PC-9 (cell line): ENCODE measurements around the gene HS6ST1. TPM values are rescaled to one million over a fixed set of nuclear protein-coding genes. Genes with fewer than 3 reads are reported as not detected.

ENCODE experiments used
- BruUV-seq: library from RNA; stranded (reverse); fragments of 400-500 nt; replicated peaks from 2 replicates; lab custom pipeline; 2021; lab: Mats Ljungman, UMichigan
- CTCF ChIA-PET: fragments of 300-600 bp; sonication (Branson Sonifier 250); formaldehyde crosslinking; loops from one replicate; lab custom pipeline; 2022; ENCODE audit warnings: antibody characterized with exemption; lab: Charles Lee
- POLR2A ChIA-PET: fragments of 300-600 bp; sonication (Branson Sonifier 250); formaldehyde crosslinking; loops from one replicate; lab custom pipeline; 2022; ENCODE audit warnings: antibody characterized with exemption; ENCODE audit not compliant: unreplicated experiment; lab: Charles Lee
- DNase-seq, 2 experiments: peaks; one replicate each; pipeline versions ENCODE4 v3.0.0 to v3.0.0-alpha.2; 2015 to 2022; ENCODE audit warnings: mixed read lengths in 1 of 2
- H2AFZ ChIP-seq: fragments of 200-600 bp; sonication (generic); 2 replicates; pipeline ENCODE4 v1.8.1; 2017; ENCODE audit warnings: antibody characterized with exemption
- H3F3A ChIP-seq: fragments of 200-600 bp; sonication (generic); 2 replicates; pipeline ENCODE4 v1.8.1; 2017; ENCODE audit warnings: antibody characterized with exemption, mild to moderate bottlenecking, low read depth; ENCODE audit not compliant: insufficient read depth
- H3K27ac ChIP-seq: fragments of 200-600 bp; sonication (generic); 2 replicates; pipeline ENCODE4 v1.6.1; 2016; ENCODE audit warnings: mixed run types
- H3K27me3 ChIP-seq: fragments of 200-600 bp; sonication (generic); 2 replicates; pipeline ENCODE4 v1.6.1; 2016; ENCODE audit warnings: low read depth, mixed run types; ENCODE audit not compliant: insufficient read depth
- H3K36me3 ChIP-seq: fragments of 200-600 bp; sonication (generic); 2 replicates; pipeline ENCODE4 v1.6.1; 2016; ENCODE audit warnings: low read depth, mixed run types
- H3K4me1 ChIP-seq: fragments of 200-600 bp; sonication (generic); replicated peaks from 2 replicates; pipeline ENCODE4 v1.6.1; 2016; ENCODE audit warnings: mixed run types; ENCODE audit not compliant: insufficient read depth
- H3K4me2 ChIP-seq: fragments of 200-600 bp; sonication (generic); 2 replicates; pipeline ENCODE4 v1.6.1; 2017; ENCODE audit warnings: mixed run types
- H3K4me3 ChIP-seq: fragments of 200-600 bp; sonication (generic); 2 replicates; pipeline ENCODE4 v1.6.1; 2016; ENCODE audit warnings: mixed run types
- H3K79me2 ChIP-seq: fragments of 200-600 bp; sonication (generic); 2 replicates; pipeline ENCODE4 v1.6.1; 2017; ENCODE audit warnings: low read depth, mixed run types
- H3K9me2 ChIP-seq: fragments of 200-600 bp; sonication (generic); 2 replicates; pipeline ENCODE4 v1.8.1; 2017; ENCODE audit warnings: mild to moderate bottlenecking; ENCODE audit not compliant: insufficient read depth
- H3K9me3 ChIP-seq: fragments of 200-600 bp; sonication (generic); 2 replicates; pipeline ENCODE4 v1.8.1; 2016; ENCODE audit warnings: low read depth; ENCODE audit not compliant: insufficient read depth
- H4K20me1 ChIP-seq: fragments of 200-600 bp; sonication (generic); 2 replicates; pipeline ENCODE4 v1.8.1; 2017; ENCODE audit not compliant: insufficient read depth
- EZH2 ChIP-seq: fragments of 200-600 bp; sonication (generic); IDR thresholded peaks from 2 replicates; pipeline ENCODE4 v1.8.0; 2017; ENCODE audit warnings: antibody characterized with exemption, low read depth
- intact Hi-C: fragments of 100-400 bp; cut with micrococcal nuclease; formaldehyde crosslinking; loops from one replicate; pipeline ENCODE4 v1.10.0; 2022; ENCODE audit not compliant: unreplicated experiment
- total RNA-seq: library from RNA; stranded (reverse); gene quantifications from 2 replicates; pipeline ENCODE4 v1.2.3, GENCODE V29; 2021
- TF ChIP-seq, protein P1 (sequence below): fragments of 200-600 bp; sonication (generic); conservative IDR thresholded peaks from 2 replicates; pipeline ENCODE4 v1.6.1; 2017; ENCODE audit warnings: mixed run types, antibody characterized with exemption, mild to moderate bottlenecking, moderate library complexity

HS6ST1 gene
- total RNA-seq, 1 experiment from 2014 or later, result 20.2 TPM

- DNase-seq, result no peak
- Histone ChIP-seq H3K4me2 (no peak overlapping the region), H3K4me1 (no peaks in the 10 kb centered on the region), H4K20me1 (peaks cover 48% of the 10 kb centered on the region), H3K4me3 (no peak overlapping the region), H2AFZ (no peak overlapping the region), H3K27ac (no peak overlapping the region), H3K79me2 (peaks cover 25% of the 10 kb centered on the region), H3K27me3 (no peaks in the 10 kb centered on the region), H3K9me2 (no peaks in the 10 kb centered on the region), H3K36me3 (no peaks in the 10 kb centered on the region), H3F3A (no peaks in the 10 kb centered on the region; the same call in 1 of the 2 replicates), H3K9me3 (no peaks in the 10 kb centered on the region)
- POLR2A ChIA-PET, result no interaction called here
- BruUV-seq, result no TSS peak
- TF ChIP-seq EZH2, result no peak
- TF ChIP-seq, protein P1, sequence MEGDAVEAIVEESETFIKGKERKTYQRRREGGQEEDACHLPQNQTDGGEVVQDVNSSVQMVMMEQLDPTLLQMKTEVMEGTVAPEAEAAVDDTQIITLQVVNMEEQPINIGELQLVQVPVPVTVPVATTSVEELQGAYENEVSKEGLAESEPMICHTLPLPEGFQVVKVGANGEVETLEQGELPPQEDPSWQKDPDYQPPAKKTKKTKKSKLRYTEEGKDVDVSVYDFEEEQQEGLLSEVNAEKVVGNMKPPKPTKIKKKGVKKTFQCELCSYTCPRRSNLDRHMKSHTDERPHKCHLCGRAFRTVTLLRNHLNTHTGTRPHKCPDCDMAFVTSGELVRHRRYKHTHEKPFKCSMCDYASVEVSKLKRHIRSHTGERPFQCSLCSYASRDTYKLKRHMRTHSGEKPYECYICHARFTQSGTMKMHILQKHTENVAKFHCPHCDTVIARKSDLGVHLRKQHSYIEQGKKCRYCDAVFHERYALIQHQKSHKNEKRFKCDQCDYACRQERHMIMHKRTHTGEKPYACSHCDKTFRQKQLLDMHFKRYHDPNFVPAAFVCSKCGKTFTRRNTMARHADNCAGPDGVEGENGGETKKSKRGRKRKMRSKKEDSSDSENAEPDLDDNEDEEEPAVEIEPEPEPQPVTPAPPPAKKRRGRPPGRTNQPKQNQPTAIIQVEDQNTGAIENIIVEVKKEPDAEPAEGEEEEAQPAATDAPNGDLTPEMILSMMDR, result no peak
- CTCF ChIA-PET, result no interaction called here
- intact Hi-C loops, result no loop called here
Observed at GRCh38 chr2:128286905-128287779, 31.5 kb downstream of the HS6ST1 start.

DNA sequence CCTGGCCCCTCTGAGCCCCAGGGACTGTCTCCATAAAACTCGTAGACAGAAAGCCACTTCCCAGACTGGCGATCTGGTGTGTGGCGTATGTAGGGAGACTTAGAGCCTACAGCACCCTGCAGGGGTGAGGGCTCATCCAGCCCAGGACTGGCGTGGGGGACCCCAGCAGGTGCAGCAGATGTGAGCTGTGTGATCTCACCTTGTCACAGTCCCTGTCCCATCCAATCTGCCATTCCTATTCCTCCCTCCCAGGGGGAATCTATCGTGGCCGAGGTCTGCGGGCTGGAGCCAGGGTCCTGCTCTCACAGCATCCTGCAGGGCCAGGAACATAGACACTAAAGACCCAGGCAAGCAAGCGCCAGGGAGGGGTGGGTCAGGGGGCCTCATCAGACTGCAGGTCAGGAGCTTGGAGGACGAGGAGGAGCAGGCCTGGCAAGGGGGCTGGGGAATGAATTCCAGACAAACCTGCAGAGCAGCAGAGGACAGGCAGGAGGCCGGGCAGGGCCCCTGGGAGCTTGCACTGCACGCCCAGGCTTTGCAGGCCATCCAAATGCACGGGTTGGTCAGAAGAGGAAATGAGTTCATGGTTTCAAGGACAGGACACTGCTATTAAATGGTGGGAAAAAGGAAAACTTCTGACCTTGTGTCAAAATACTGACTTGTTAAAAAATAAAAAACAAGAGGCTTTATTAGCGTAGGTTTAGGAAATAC, 32.5 kb downstream of the HS6ST1 start:
- intact Hi-C loops, result no loop called here
- no TSS peak for BruUV-seq
- Histone ChIP-seq H3K79me2 (peaks cover 21% of the 10 kb centered on the region), H3K27me3 (no peaks in the 10 kb centered on the region), H2AFZ (no peak overlapping the region), H3K4me1 (no peaks in the 10 kb centered on the region), H3K4me3 (no peak overlapping the region), H3K36me3 (no peaks in the 10 kb centered on the region), H3K4me2 (no peak overlapping the region), H3F3A (no peaks in the 10 kb centered on the region; the same call in 1 of the 2 replicates), H4K20me1 (peaks cover 54% of the 10 kb centered on the region), H3K27ac (no peak overlapping the region), H3K9me3 (no peaks in the 10 kb centered on the region), H3K9me2 (no peaks in the 10 kb centered on the region)
- ChIA-PET POLR2A (no interaction called here), CTCF (no interaction called here)
- DNase-seq, result peak in 1 of 2 experiments; percentile 28
- no peak for TF ChIP-seq EZH2
- TF ChIP-seq, protein P1, result no peak

DNA sequence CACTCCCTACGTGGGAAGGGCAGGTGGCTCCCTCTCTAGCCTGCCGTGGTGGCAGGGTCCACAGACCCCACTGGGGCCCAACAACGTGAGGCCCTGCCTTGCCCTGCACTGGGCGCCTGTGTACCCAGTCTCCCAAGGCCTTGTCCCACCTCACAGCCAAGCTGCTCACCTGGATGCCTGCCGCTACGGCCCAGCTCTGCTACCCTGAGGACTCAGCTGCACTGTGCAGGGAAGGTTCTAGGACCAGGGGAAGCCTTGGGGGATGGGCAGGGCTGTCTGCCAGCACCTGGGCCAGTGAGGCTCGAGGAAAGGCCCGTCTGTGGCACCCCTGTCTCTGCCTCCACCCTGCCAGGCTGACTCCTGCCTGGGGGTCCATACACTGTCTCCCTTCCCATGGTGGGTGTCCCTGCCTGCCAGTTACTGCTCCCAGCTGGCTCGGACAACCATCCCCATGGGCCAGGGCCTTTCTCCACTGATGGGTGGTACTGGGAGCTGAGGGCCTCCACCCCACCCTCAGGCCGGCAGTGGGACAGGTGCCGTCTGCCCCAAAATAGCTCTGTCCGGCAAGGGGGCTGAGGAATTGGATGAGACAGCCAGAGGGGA, 33.2 kb downstream of the HS6ST1 start:
- intact Hi-C loops, result no loop called here
- Histone ChIP-seq H3K9me3 (no peaks in the 10 kb centered on the region), H3F3A (no peaks in the 10 kb centered on the region; the same call in 1 of the 2 replicates), H3K27me3 (no peaks in the 10 kb centered on the region), H3K79me2 (peaks cover 17% of the 10 kb centered on the region; the same call in 1 of the 2 replicates), H3K27ac (no peak overlapping the region), H2AFZ (no peak overlapping the region), H3K36me3 (no peaks in the 10 kb centered on the region), H3K4me2 (no peak overlapping the region), H4K20me1 (peaks cover 59% of the 10 kb centered on the region), H3K4me3 (no peak overlapping the region), H3K4me1 (no peaks in the 10 kb centered on the region), H3K9me2 (no peaks in the 10 kb centered on the region)
- BruUV-seq, result no TSS peak
- DNase-seq, result no peak
- CTCF ChIA-PET, result no interaction called here
- POLR2A ChIA-PET, result no interaction called here
- no peak for TF ChIP-seq EZH2
- TF ChIP-seq, protein P1, result no peak
